Gastroesophageal sphincter (tissue), 3 donors: Measurements from ENCODE around the gene WDR35.

Experiments used
- POLR2A ChIP-seq, 2 donors: fragments of 450-650 bp; IDR thresholded peaks; one replicate each; pipeline ENCODE4 v1.6.1; 2017; ENCODE audit warnings: antibody characterized with exemption in 2 of 2, mild to moderate bottlenecking in 2 of 2, moderate library complexity in 1 of 2
- TF ChIP-seq, protein P1 (sequence below), 4 experiments: fragments of 200-600 bp in 2 of 4; fragments of 450-650 bp in 2 of 4; sonication (generic) in 1 of 4; IDR thresholded peaks; one replicate each; pipeline ENCODE4 v1.5.1; 2017 to 2019; ENCODE audit warnings: antibody characterized with exemption in 4 of 4, mild to moderate bottlenecking in 2 of 4, moderate library complexity in 2 of 4

- TF ChIP-seq, protein P1, sequence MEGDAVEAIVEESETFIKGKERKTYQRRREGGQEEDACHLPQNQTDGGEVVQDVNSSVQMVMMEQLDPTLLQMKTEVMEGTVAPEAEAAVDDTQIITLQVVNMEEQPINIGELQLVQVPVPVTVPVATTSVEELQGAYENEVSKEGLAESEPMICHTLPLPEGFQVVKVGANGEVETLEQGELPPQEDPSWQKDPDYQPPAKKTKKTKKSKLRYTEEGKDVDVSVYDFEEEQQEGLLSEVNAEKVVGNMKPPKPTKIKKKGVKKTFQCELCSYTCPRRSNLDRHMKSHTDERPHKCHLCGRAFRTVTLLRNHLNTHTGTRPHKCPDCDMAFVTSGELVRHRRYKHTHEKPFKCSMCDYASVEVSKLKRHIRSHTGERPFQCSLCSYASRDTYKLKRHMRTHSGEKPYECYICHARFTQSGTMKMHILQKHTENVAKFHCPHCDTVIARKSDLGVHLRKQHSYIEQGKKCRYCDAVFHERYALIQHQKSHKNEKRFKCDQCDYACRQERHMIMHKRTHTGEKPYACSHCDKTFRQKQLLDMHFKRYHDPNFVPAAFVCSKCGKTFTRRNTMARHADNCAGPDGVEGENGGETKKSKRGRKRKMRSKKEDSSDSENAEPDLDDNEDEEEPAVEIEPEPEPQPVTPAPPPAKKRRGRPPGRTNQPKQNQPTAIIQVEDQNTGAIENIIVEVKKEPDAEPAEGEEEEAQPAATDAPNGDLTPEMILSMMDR (IDR thresholded peaks at IDR 0.05): no peak
- TF ChIP-seq POLR2A (IDR thresholded peaks at IDR 0.05): no peak
Measured at GRCh38 chr2:19873014-19873413, 116.9 kb downstream of the WDR35 start.
